ENCODE measurements around the gene RGL4.

Gene RGL4

GRCh38 chr22:23744001-23744400 lies 53.2 kb downstream of the RGL4 start:
- no peak for DNase-seq

GRCh38 chr22:23744485-23744884 lies 53.7 kb downstream of the RGL4 start:
- DNase-seq: no peak

GRCh38 chr22:23745791-23746190 lies 55.0 kb downstream of the RGL4 start:
- DNase-seq: no peak

Measured in KG1 (cell line).